Stimulated activated CD4-positive, alpha-beta T cell treated with anti-CD3 and anti-CD28 coated beads, TNF-alpha, amount 100 ng/mL, for 24 hours (primary cell): ENCODE results near the gene ACSF3.
A peak's percentile ranks its signal among the peaks of the same experiment; 100 is the strongest.
"Not testable (repeated sequence)": the region's sequence is repeated elsewhere in the genome, so short reads cannot be mapped to it uniquely, and the experiment has no call there.

Source experiments
- DNase-seq, 3 experiments: peaks; one replicate each; pipeline ENCODE4 v3.0.0-alpha.2; 2020; ENCODE audit warnings: low read depth in 3 of 3

ACSF3 gene

GRCh38 chr16:89161763-89162713 lies 68.4 kb downstream of the ACSF3 start:
- DNase-seq: no peak

- DNase-seq: no peak
Observed at GRCh38 chr16:89163297-89163696, 69.6 kb downstream of the ACSF3 start.

- no peak for DNase-seq
Observed at GRCh38 chr16:89164436-89164835, 70.8 kb downstream of the ACSF3 start.

GRCh38 chr16:89164847-89165680 lies 71.4 kb downstream of the ACSF3 start:
- no peak for DNase-seq

GRCh38 chr16:89165681-89165979 lies 72.0 kb downstream of the ACSF3 start:
- not testable (repeated sequence) for DNase-seq

- DNase-seq: no peak
Observed at GRCh38 chr16:89166696-89167424, 73.2 kb downstream of the ACSF3 start.

- DNase-seq: peak; percentile 69 to 87 (median 73)
Observed at GRCh38 chr16:89167425-89167941, 73.8 kb downstream of the ACSF3 start.

- no peak for DNase-seq
Observed at GRCh38 chr16:89168381-89169189, 74.9 kb downstream of the ACSF3 start.

GRCh38 chr16:89169778-89170177 lies 76.1 kb downstream of the ACSF3 start:
- DNase-seq: no peak

- DNase-seq: no peak
Observed at GRCh38 chr16:89170346-89171215, 76.9 kb downstream of the ACSF3 start.

- DNase-seq: peak; percentile 88 to 97 (median 90)
Observed at GRCh38 chr16:89171216-89172170, 77.8 kb downstream of the ACSF3 start, which contains the start of gene CDH15. Gene CDH15, plus strand, starts transcription at chr16:89171748. Its CDS starts 84 bp downstream, at chr16:89171832.

- DNase-seq: no peak
Observed at GRCh38 chr16:89172171-89172527, 78.5 kb downstream of the ACSF3 start.

GRCh38 chr16:89172528-89173173 lies 79.0 kb downstream of the ACSF3 start:
- DNase-seq: no peak

- no peak for DNase-seq
Observed at GRCh38 chr16:89173174-89173921, 79.7 kb downstream of the ACSF3 start.

GRCh38 chr16:89174055-89174827 lies 80.6 kb downstream of the ACSF3 start:
- DNase-seq: no peak

- DNase-seq: no peak
Observed at GRCh38 chr16:89174877-89175276, 81.2 kb downstream of the ACSF3 start.
